HCT116 (cell line): Measurements from ENCODE around the gene MYL4. TPM values are rescaled to one million over a fixed set of nuclear protein-coding genes. Genes with fewer than 3 reads are reported as not detected.

Experiments
- ATAC-seq: fragments of 200-7000 bp; cut with Tn5 transposase; 2 replicates; pipeline ENCODE4 v1.9.1; 2020; ENCODE audit warnings: mild to moderate bottlenecking, moderate library complexity
- BruUV-seq: library from RNA; stranded (reverse); fragments of 400-500 nt; replicated peaks from 2 replicates; lab custom pipeline; 2021; lab: Mats Ljungman, UMichigan
- CTCF ChIA-PET: fragments of 300-600 bp; sonication (Branson Sonifier 250); formaldehyde crosslinking; loops from one replicate; lab custom pipeline; 2021; ENCODE audit warnings: antibody characterized with exemption; lab: Charles Lee
- POLR2A ChIA-PET: fragments of 300-600, 350-600 bp; sonication (Branson Sonifier 250); formaldehyde crosslinking; loops from one replicate; lab custom pipeline; 2021; ENCODE audit warnings: antibody characterized with exemption; lab: Charles Lee
- RAD21 ChIA-PET, 2 experiments: fragments of 300-600 bp; sonication (Branson Sonifier 250); formaldehyde crosslinking; loops; one replicate each; lab custom pipeline; 2023; ENCODE audit warnings: low total read pairs in 2 of 2; ENCODE audit not compliant: uncharacterized antibody in 2 of 2, unreplicated experiment in 2 of 2, low non-redundant PET in 1 of 2; lab: Charles Lee
- DNase-seq: peaks from one replicate; pipeline ENCODE4 v3.0.0-alpha.2; 2010; ENCODE audit warnings: low read depth, low spot score
- H2AFZ ChIP-seq: fragments of 200-600 bp; shearing (Covaris generic), sonication (generic); 2 replicates; pipeline ENCODE4 v1.6.1; 2017; ENCODE audit warnings: low read depth, mixed run types, mixed read lengths, antibody characterized with exemption, low read length; ENCODE audit not compliant: poor library complexity, severe bottlenecking
- H3K27ac ChIP-seq: 2 replicates; pipeline ENCODE4 v1.5.1; 2012; ENCODE audit warnings: low read depth, low read length
- H3K27me3 ChIP-seq: fragments of 200-600 bp; sonication (generic); 2 replicates; pipeline ENCODE4 v1.6.1; 2016; ENCODE audit warnings: mixed run types, low read length, mixed read lengths; ENCODE audit not compliant: insufficient read depth
- H3K36me3 ChIP-seq, 2 experiments: fragments of 200-500 bp in 1 of 2; fragments of 200-600 bp in 1 of 2; sonication (Bioruptor generic) in 1 of 2; sonication (generic) in 1 of 2; 2 replicates each; pipeline versions ENCODE4 v1.5.1 to v1.6.1; 2014 to 2016; ENCODE audit warnings: low read length in 2 of 2, inconsistent platforms in 1 of 2, mixed read lengths in 1 of 2, mixed run types in 1 of 2; ENCODE audit not compliant: insufficient read depth in 2 of 2, control insufficient read depth in 1 of 2
- H3K4me1 ChIP-seq, 2 experiments: fragments of 200-600 bp in 1 of 2; sonication (generic) in 1 of 2; 2 replicates each; pipeline versions ENCODE4 v1.5.1 to v1.6.1; 2012 to 2017; ENCODE audit warnings: low read length in 2 of 2, inconsistent platforms in 1 of 2, mild to moderate bottlenecking in 1 of 2, mixed read lengths in 1 of 2, mixed run types in 1 of 2, moderate library complexity in 1 of 2; ENCODE audit not compliant: insufficient read depth in 2 of 2, control insufficient read depth in 1 of 2
- H3K4me2 ChIP-seq: fragments of 200-600 bp; sonication (generic); 2 replicates; pipeline ENCODE4 v1.6.1; 2017; ENCODE audit warnings: mixed run types, low read length, mixed read lengths
- H3K4me3 ChIP-seq, 2 experiments: fragments of 200-600 bp in 1 of 2; sonication (generic) in 1 of 2; replicated peaks in 1 of 2; 2 replicates each; pipeline ENCODE4 v1.5.1; 2011 to 2016; ENCODE audit warnings: low read length in 2 of 2, control low read depth in 1 of 2, low read depth in 1 of 2, mild to moderate bottlenecking in 1 of 2, mixed read lengths in 1 of 2, mixed run types in 1 of 2
- H3K79me2 ChIP-seq: fragments of 200-600 bp; sonication (generic); 2 replicates; pipeline ENCODE4 v1.6.1; 2017; ENCODE audit warnings: mild to moderate bottlenecking, mixed run types, low read length, moderate library complexity, mixed read lengths; ENCODE audit not compliant: insufficient read depth
- H3K9ac ChIP-seq: fragments of 200-600 bp; sonication (generic); 2 replicates; pipeline ENCODE4 v1.6.1; 2016; ENCODE audit warnings: low read length, mixed read lengths
- H3K9me2 ChIP-seq: fragments of 200-600 bp; sonication (generic), shearing (Covaris generic); 2 replicates; pipeline ENCODE4 v1.6.1; 2017; ENCODE audit warnings: mixed run types, mild to moderate bottlenecking, moderate library complexity; ENCODE audit not compliant: insufficient read depth
- H3K9me3 ChIP-seq, 2 experiments: fragments of 200-500 bp in 1 of 2; fragments of 200-600 bp in 1 of 2; sonication (Bioruptor generic) in 1 of 2; sonication (generic) in 1 of 2; 2 replicates each; pipeline ENCODE4 v1.6.1; 2014 to 2017; ENCODE audit warnings: low read length in 2 of 2, mixed read lengths in 2 of 2, inconsistent platforms in 1 of 2, low read depth in 1 of 2, mild to moderate bottlenecking in 1 of 2, mixed run types in 1 of 2, moderate library complexity in 1 of 2; ENCODE audit not compliant: control insufficient read depth in 1 of 2, insufficient read depth in 1 of 2
- H4K20me1 ChIP-seq: fragments of 200-600 bp; sonication (generic), shearing (Covaris generic); 2 replicates; pipeline ENCODE4 v1.6.1; 2017; ENCODE audit warnings: mixed run types, mild to moderate bottlenecking, moderate library complexity; ENCODE audit not compliant: insufficient read depth
- CBX3 ChIP-seq: IDR thresholded peaks from 2 replicates; pipeline ENCODE4 v1.6.1; 2012; ENCODE audit warnings: low read depth
- ELF1 ChIP-seq: IDR thresholded peaks from 2 replicates; pipeline ENCODE4 v1.6.1; 2012; ENCODE audit warnings: low read depth, borderline replicate concordance
- EZH2 ChIP-seq: fragments of 200-600 bp; sonication (generic); IDR thresholded peaks from 2 replicates; pipeline ENCODE4 v1.6.1; 2017; ENCODE audit warnings: antibody characterized with exemption, mixed run types
- EZH2phosphoT487 ChIP-seq: fragments of 200-600 bp; IDR thresholded peaks from 2 replicates; pipeline ENCODE4 v1.6.1; 2018; ENCODE audit warnings: antibody characterized with exemption, borderline replicate concordance
- FOSL1 ChIP-seq: IDR thresholded peaks from 2 replicates; pipeline ENCODE4 v1.6.1; 2012; ENCODE audit warnings: low read depth
- JUND ChIP-seq: IDR thresholded peaks from 2 replicates; pipeline ENCODE4 v1.6.1; 2012
- POLR2AphosphoS5 ChIP-seq: IDR thresholded peaks from 2 replicates; pipeline ENCODE4 v1.6.1; 2011; ENCODE audit warnings: mild to moderate bottlenecking, low read depth, low read length, moderate library complexity
- RAD21 ChIP-seq: IDR thresholded peaks from 2 replicates; pipeline ENCODE4 v1.6.1; 2012; ENCODE audit warnings: low read depth, mild to moderate bottlenecking
- SIN3A ChIP-seq: IDR thresholded peaks from 2 replicates; pipeline ENCODE4 v1.6.1; 2012; ENCODE audit warnings: low read depth
- SP1 ChIP-seq: IDR thresholded peaks from 2 replicates; pipeline ENCODE4 v1.6.1; 2012; ENCODE audit warnings: low read depth
- SRF ChIP-seq: IDR thresholded peaks from 2 replicates; pipeline ENCODE4 v1.6.1; 2012; ENCODE audit warnings: low read depth
- ZNF274 ChIP-seq: fragments of 200-500 bp; sonication (Bioruptor generic); IDR thresholded peaks from 2 replicates; pipeline ENCODE4 v1.6.1; 2014; ENCODE audit warnings: mild to moderate bottlenecking, low read depth, low read length, inconsistent platforms
- intact Hi-C: fragments of 100-400 bp; cut with micrococcal nuclease; formaldehyde crosslinking; loops from 2 replicates; pipeline ENCODE4 v1.10.0; 2022
- total RNA-seq: library from RNA; stranded (reverse); gene quantifications from one replicate; pipeline ENCODE4 v1.2.1, GENCODE V29; 2021; ENCODE audit not compliant: unreplicated experiment
- TF ChIP-seq, protein P1 (sequence below), 3 experiments: fragments of 200-600 bp in 1 of 3; sonication (generic) in 1 of 3; IDR thresholded peaks in 2 of 3; conservative IDR thresholded peaks in 1 of 3; 2 replicates each; pipeline ENCODE4 v1.5.1; 2012 to 2017; ENCODE audit warnings: low read depth in 2 of 3, low read length in 2 of 3, antibody characterized with exemption in 1 of 3, borderline replicate concordance in 1 of 3, control low read depth in 1 of 3, mild to moderate bottlenecking in 1 of 3, mixed read lengths in 1 of 3, mixed run types in 1 of 3, moderate library complexity in 1 of 3; ENCODE audit not compliant: insufficient read depth in 1 of 3

The MYL4 gene
- total RNA-seq, 1 experiment from 2014 or later = 0.32 TPM

DNA sequence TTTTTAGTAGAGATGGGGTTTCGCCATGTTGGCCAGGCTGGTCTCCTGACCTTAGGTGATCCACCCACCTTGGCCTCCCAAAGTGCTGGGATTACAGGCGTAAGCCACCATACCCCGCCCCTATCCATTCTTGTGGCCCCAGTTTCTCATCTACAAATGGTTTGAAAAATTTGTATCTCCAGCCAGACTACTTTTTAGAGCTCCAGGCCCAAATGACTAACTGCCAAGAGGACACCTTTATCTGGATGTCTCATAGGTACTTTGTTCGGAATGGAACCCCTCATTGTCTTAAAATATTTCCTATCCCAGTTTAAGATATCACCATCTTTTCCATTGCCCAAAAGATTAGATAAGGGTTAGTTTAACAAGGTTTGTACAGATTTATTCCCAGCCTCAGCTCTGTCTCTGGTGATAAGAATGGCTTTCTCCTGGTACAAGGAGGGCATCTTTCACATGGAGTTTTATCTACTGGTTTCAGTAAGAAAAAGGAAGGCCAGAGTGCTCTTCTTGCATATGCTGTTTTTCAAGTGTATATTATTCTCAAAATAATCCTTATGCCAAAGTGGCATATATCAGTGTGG is 15.1 kb upstream of the MYL4 start:
- ChIA-PET CTCF (no interaction called here), RAD21 (no interaction called here), POLR2A (no interaction called here)
- Histone ChIP-seq H3K36me3 (no peaks in the 10 kb centered on the region), H3K9me2 (no peaks in the 10 kb centered on the region), H2AFZ (no peak overlapping the region), H3K9me3 (no peaks in the 10 kb centered on the region), H3K4me2 (no peak overlapping the region), H3K27me3 (no peaks in the 10 kb centered on the region), H3K79me2 (peaks cover 1% of the 10 kb centered on the region; the same call in 1 of the 2 replicates), H3K27ac (no peak overlapping the region), H4K20me1 (no peaks in the 10 kb centered on the region), H3K4me1 (peaks cover 6 to 7% of the 10 kb centered on the region in 2 experiments; a peak in 3 of 4 replicates), H3K9ac (no peak overlapping the region), H3K4me3 (no peak overlapping the region)
- TF ChIP-seq RAD21 (no peak), SRF (no peak), ZNF274 (no peak), FOSL1 (no peak), SIN3A (no peak), SP1 (no peak), EZH2phosphoT487 (no peak), ELF1 (no peak), POLR2AphosphoS5 (no peak), CBX3 (no peak), JUND (no peak), EZH2 (no peak)
- TF ChIP-seq, protein P1, sequence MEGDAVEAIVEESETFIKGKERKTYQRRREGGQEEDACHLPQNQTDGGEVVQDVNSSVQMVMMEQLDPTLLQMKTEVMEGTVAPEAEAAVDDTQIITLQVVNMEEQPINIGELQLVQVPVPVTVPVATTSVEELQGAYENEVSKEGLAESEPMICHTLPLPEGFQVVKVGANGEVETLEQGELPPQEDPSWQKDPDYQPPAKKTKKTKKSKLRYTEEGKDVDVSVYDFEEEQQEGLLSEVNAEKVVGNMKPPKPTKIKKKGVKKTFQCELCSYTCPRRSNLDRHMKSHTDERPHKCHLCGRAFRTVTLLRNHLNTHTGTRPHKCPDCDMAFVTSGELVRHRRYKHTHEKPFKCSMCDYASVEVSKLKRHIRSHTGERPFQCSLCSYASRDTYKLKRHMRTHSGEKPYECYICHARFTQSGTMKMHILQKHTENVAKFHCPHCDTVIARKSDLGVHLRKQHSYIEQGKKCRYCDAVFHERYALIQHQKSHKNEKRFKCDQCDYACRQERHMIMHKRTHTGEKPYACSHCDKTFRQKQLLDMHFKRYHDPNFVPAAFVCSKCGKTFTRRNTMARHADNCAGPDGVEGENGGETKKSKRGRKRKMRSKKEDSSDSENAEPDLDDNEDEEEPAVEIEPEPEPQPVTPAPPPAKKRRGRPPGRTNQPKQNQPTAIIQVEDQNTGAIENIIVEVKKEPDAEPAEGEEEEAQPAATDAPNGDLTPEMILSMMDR (IDR thresholded peaks at IDR 0.05 in 2 of 3, conservative IDR thresholded peaks at IDR 0.05 in 1 of 3; ENCODE audit: borderline replicate concordance in 1 of 3, insufficient read depth in 1 of 3, low read depth in 2 of 3, low read length in 2 of 3) = no peak
- intact Hi-C loops = no loop called here
- DNase-seq (no peak), ATAC-seq (no peak)
- no TSS peak for BruUV-seq
